ENCODE results near the gene RNU1-3. TPM values are rescaled to one million over a fixed set of nuclear protein-coding genes. Genes with fewer than 3 reads are reported as not detected.

The RNU1-3 gene
- total and polyA plus RNA-seq, 2 of the 13 experiments (the other 11 are each of a cell fraction or from before 2014, with no cell fraction given): under 0.01 to 11,018 TPM

DNA sequence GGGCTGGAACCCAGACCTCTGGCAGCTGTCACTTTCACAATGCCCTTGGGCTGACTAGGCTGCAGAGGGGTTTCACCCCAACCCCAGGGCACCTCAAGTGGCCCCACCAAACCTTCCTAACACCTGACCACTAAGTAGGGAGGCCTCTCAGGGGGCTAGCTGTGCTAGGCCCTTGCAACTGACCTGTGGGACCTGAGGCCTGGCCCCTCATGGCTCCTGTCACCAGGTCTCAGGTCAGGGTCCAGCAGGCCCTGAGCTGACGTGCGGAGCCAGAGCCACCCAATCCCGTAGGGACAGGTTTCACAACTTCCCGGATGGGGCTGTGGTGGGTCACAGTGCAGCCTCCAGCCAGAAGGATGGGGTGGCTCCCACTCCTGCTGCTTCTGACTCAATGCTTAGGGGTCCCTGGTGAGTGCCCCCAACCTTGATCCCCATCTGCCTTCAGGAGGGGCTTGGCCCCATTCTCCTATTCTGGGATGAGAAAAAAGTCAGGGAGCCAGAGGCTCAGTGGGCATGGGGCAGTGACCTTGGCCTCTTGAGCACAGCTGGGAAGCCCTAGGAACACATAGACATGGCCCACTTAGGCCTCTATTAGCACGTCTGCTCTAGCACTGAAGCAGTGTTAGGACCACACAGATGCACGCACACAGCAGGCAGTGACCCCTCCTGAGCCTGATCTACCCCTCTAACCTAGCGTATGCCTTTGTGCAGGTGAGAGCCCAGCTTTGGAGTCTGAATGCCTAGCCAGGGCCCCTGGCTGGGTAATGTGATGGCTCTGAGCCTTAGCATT is 21.3 kb downstream of the RNU1-3 start (continued):
- TF ChIP-seq, protein P1, sequence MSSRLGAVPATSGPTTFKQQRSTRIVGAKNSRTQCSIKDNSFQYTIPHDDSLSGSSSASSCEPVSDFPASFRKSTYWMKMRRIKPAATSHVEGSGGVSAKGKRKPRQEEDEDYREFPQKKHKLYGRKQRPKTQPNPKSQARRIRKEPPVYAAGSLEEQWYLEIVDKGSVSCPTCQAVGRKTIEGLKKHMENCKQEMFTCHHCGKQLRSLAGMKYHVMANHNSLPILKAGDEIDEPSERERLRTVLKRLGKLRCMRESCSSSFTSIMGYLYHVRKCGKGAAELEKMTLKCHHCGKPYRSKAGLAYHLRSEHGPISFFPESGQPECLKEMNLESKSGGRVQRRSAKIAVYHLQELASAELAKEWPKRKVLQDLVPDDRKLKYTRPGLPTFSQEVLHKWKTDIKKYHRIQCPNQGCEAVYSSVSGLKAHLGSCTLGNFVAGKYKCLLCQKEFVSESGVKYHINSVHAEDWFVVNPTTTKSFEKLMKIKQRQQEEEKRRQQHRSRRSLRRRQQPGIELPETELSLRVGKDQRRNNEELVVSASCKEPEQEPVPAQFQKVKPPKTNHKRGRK (CRISPR knock-in tag; IDR thresholded peaks at IDR 0.05): peak; percentile 82
- TF ChIP-seq, protein P2, sequence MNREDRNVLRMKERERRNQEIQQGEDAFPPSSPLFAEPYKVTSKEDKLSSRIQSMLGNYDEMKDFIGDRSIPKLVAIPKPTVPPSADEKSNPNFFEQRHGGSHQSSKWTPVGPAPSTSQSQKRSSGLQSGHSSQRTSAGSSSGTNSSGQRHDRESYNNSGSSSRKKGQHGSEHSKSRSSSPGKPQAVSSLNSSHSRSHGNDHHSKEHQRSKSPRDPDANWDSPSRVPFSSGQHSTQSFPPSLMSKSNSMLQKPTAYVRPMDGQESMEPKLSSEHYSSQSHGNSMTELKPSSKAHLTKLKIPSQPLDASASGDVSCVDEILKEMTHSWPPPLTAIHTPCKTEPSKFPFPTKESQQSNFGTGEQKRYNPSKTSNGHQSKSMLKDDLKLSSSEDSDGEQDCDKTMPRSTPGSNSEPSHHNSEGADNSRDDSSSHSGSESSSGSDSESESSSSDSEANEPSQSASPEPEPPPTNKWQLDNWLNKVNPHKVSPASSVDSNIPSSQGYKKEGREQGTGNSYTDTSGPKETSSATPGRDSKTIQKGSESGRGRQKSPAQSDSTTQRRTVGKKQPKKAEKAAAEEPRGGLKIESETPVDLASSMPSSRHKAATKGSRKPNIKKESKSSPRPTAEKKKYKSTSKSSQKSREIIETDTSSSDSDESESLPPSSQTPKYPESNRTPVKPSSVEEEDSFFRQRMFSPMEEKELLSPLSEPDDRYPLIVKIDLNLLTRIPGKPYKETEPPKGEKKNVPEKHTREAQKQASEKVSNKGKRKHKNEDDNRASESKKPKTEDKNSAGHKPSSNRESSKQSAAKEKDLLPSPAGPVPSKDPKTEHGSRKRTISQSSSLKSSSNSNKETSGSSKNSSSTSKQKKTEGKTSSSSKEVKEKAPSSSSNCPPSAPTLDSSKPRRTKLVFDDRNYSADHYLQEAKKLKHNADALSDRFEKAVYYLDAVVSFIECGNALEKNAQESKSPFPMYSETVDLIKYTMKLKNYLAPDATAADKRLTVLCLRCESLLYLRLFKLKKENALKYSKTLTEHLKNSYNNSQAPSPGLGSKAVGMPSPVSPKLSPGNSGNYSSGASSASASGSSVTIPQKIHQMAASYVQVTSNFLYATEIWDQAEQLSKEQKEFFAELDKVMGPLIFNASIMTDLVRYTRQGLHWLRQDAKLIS (CRISPR knock-in tag; IDR thresholded peaks at IDR 0.05): peak; percentile 63
- TF ChIP-seq TEAD3 (CRISPR knock-in tag; optimal IDR thresholded peaks at IDR 0.05; ENCODE audit: borderline replicate concordance): peak; percentile 36
- TF ChIP-seq ZMAT3 (CRISPR knock-in tag; conservative IDR thresholded peaks at IDR 0.05): peak; percentile 63
- 0 out of 2 replicates have a peak, but pooled peaks have one; percentile 72 for TF ChIP-seq ATM (IDR thresholded peaks at IDR 0.05; ENCODE audit: borderline replicate concordance)
- TF ChIP-seq, protein P3, sequence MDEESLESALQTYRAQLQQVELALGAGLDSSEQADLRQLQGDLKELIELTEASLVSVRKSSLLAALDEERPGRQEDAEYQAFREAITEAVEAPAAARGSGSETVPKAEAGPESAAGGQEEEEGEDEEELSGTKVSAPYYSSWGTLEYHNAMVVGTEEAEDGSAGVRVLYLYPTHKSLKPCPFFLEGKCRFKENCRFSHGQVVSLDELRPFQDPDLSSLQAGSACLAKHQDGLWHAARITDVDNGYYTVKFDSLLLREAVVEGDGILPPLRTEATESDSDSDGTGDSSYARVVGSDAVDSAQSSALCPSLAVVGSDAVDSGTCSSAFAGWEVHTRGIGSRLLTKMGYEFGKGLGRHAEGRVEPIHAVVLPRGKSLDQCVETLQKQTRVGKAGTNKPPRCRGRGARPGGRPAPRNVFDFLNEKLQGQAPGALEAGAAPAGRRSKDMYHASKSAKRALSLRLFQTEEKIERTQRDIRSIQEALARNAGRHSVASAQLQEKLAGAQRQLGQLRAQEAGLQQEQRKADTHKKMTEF (CRISPR knock-in tag; IDR thresholded peaks at IDR 0.05): peak; percentile 95
- TF ChIP-seq, protein P4, sequence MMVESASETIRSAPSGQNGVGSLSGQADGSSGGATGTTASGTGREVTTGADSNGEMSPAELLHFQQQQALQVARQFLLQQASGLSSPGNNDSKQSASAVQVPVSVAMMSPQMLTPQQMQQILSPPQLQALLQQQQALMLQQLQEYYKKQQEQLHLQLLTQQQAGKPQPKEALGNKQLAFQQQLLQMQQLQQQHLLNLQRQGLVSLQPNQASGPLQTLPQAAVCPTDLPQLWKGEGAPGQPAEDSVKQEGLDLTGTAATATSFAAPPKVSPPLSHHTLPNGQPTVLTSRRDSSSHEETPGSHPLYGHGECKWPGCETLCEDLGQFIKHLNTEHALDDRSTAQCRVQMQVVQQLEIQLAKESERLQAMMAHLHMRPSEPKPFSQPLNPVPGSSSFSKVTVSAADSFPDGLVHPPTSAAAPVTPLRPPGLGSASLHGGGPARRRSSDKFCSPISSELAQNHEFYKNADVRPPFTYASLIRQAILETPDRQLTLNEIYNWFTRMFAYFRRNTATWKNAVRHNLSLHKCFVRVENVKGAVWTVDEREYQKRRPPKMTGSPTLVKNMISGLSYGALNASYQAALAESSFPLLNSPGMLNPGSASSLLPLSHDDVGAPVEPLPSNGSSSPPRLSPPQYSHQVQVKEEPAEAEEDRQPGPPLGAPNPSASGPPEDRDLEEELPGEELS (CRISPR knock-in tag; IDR thresholded peaks at IDR 0.05): peak; percentile 71
- TF ChIP-seq MIXL1 (CRISPR knock-in tag; IDR thresholded peaks at IDR 0.05): peak; percentile 90
- TF ChIP-seq, protein P5, sequence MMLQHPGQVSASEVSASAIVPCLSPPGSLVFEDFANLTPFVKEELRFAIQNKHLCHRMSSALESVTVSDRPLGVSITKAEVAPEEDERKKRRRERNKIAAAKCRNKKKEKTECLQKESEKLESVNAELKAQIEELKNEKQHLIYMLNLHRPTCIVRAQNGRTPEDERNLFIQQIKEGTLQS (CRISPR knock-in tag; IDR thresholded peaks at IDR 0.05): peak; percentile 50
- TF ChIP-seq ZNF557 (CRISPR knock-in tag; IDR thresholded peaks at IDR 0.05): peak; percentile 98
- TF ChIP-seq BORCS8-MEF2B (CRISPR knock-in tag; IDR thresholded peaks at IDR 0.05): peak; percentile 89; the same call in 1 of the 2 replicates
- peak; percentile 98 for TF ChIP-seq ZNF614 (CRISPR knock-in tag; IDR thresholded peaks at IDR 0.05; ENCODE audit: borderline replicate concordance)
- TF ChIP-seq CBX1 (IDR thresholded peaks at IDR 0.05; ENCODE audit: low read depth): peak; percentile 72
- TF ChIP-seq KLF6 (CRISPR knock-in tag; IDR thresholded peaks at IDR 0.05): peak; percentile 86; the same call in 1 of the 2 replicates
- TF ChIP-seq EP300 (IDR thresholded peaks at IDR 0.05; ENCODE audit: low read depth in 2 of 2, low read length in 2 of 2): peak; percentile 66 to 81; a peak in 2 of 4 replicates
- TF ChIP-seq EP300 (CRISPR knock-in tag; IDR thresholded peaks at IDR 0.05; ENCODE audit: borderline replicate concordance): peak; percentile 70
- TF ChIP-seq CENPT (CRISPR knock-in tag; IDR thresholded peaks at IDR 0.05; ENCODE audit: low read depth): peak; percentile 80; the same call in 1 of the 2 replicates
- TF ChIP-seq, protein P6, sequence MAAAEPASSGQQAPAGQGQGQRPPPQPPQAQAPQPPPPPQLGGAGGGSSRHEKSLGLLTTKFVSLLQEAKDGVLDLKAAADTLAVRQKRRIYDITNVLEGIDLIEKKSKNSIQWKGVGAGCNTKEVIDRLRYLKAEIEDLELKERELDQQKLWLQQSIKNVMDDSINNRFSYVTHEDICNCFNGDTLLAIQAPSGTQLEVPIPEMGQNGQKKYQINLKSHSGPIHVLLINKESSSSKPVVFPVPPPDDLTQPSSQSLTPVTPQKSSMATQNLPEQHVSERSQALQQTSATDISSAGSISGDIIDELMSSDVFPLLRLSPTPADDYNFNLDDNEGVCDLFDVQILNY (CRISPR knock-in tag; conservative IDR thresholded peaks at IDR 0.05): 0 out of 2 replicates have a peak, but pooled peaks have one; percentile 24
- 0 out of 2 replicates have a peak, but pooled peaks have one; percentile 8 for TF ChIP-seq FOXC1 (CRISPR knock-in tag; IDR thresholded peaks at IDR 0.05; ENCODE audit: borderline replicate concordance)

Data from HepG2 (cell line).